ENCODE data around the gene DCAF15.
"Not testable (repeated sequence)": the region's sequence is repeated elsewhere in the genome, so short reads cannot be mapped to it uniquely, and the experiment has no call there.

The DCAF15 gene, protein sequence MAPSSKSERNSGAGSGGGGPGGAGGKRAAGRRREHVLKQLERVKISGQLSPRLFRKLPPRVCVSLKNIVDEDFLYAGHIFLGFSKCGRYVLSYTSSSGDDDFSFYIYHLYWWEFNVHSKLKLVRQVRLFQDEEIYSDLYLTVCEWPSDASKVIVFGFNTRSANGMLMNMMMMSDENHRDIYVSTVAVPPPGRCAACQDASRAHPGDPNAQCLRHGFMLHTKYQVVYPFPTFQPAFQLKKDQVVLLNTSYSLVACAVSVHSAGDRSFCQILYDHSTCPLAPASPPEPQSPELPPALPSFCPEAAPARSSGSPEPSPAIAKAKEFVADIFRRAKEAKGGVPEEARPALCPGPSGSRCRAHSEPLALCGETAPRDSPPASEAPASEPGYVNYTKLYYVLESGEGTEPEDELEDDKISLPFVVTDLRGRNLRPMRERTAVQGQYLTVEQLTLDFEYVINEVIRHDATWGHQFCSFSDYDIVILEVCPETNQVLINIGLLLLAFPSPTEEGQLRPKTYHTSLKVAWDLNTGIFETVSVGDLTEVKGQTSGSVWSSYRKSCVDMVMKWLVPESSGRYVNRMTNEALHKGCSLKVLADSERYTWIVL

DNA sequence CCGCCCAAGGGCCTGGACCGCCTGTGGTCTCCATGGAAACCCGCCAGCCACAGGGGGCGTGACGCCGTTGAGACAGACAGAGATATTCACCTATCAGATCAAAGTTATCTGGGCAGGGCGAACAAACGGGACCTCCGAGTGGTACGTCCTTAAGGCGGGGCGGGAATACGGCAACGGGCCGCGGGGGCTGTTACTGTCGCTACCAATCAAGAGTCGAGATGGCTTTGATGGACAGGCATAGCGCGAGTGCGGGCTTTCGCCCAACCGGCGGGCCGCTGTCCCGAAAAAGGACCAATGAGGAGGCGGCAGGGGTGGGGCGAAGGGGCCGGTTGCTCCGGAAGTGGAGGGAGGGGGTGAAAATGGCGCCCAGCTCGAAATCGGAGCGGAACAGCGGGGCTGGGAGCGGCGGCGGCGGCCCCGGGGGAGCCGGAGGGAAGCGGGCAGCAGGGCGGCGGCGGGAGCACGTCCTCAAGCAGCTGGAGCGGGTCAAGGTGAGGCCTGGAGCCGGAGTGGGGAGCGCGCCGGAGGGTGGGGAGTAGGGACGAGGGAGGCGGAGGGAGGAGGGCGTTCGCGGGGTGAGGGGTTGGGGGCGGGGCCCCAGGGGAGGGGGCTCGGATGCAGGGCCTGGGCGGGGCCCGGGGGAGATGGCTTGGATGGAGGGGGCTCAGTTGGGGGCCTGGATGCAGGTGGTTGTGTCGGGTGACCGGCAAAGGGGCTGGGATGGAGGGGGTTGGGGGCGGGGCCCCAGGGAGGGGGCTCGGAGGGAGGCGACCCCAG, at the start of gene DCAF15:
TSS of gene DCAF15 (plus strand) at position 356 of the 777 bp plus-strand sequence. CDS start at position 360, 4 bp downstream.
- peak; percentile 100 for DNase-seq

DNA sequence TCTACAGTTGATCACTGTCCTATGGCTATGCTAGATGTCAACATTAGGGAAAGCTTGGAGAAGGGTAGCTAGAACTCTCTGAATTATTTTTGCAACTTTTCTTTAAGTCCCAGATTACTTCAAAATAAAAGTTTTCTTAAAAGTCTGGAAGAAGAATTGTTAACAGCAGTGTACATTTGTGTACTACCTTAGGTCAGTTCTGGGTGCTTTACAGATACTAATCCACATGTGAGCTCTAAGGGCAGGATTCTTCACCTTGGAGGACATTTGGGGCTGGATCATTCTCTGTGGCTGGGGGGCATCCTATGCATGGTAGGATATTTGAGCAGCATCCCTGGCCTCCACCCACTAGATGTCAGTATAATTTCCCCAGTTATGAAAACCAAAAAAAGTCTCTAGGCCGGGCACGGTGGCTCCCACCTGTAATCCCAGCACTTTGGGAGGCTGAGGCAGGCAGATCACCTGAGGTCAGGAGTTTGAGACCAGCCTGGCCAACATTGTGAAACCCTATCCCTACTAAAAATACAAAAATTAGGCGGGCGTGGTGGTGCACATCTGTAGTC, 49.2 kb upstream of the DCAF15 start:
- DNase-seq, result no peak

DNA sequence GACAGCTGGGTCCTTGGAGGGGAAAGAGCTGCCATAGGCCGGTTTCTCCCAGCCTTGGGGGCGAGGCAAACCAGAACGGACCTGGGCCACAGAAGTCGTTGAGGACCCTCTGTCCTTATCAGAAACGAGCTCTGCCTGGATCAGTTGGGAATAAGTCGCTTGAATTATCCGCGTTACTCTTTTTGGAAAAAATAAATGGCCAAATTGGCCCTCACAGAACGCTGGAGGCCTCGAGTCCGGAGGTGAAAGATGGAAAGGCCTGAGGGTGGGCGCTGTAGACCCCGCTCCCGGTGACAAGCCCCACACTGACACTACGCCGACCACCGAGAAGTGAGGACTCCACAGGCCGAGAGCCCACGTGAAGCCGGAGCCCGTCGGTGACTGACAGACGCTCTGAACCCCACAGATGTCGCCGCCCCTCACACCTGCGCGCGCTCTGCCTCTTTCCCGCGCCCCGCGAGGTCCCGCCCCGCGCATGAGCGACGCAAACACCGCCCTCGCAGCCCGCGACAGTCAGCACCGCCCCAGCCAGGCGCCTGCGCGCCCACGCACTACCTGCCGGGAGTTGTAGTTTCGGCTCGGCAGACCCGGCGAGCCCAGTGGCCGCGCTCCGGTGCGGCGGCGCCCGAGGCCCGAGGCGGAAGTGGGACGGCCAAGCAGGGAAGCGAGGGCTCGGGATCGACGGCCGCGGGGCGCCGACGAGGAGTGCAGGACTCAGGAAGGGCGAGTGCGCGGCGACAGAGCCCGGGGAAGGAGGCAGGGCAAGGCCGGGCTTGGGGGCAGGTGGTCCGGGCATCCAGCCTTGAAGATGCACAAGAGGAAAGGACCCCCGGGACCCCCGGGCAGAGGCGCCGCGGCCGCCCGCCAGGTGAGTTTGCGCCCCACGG, 46.4 kb upstream of the DCAF15 start, which contains the start of the genes BRME1 and CC2D1A:
TSS of gene BRME1 (minus strand) at position 484 of the 887 bp plus-strand sequence. CDS start 1,225 bp downstream, outside the sequence.
TSS of gene CC2D1A (plus strand) at position 568 of the 887 bp plus-strand sequence. CDS start at position 809, 241 bp downstream.
- peak; percentile 94 for DNase-seq

DNA sequence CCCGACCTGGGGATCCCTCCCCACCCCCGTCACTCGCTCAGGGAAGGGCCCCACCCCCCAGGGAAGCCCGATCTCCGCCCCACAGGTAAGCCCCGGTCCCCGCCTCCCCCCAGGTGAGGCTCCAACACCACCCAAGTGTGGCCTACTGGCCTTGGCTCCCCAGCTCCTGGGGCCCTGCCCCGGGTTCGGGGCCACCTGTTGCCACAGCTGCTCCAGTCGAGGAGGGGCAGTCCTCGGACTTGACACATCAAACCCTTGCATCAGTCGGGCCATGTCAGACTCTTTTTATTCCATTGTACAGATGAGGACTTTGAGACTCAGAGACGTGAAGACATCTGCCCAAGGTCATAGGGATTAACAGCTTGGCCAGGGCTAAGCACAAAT, 45.8 kb upstream of the DCAF15 start:
- peak; percentile 24 for DNase-seq

DNA sequence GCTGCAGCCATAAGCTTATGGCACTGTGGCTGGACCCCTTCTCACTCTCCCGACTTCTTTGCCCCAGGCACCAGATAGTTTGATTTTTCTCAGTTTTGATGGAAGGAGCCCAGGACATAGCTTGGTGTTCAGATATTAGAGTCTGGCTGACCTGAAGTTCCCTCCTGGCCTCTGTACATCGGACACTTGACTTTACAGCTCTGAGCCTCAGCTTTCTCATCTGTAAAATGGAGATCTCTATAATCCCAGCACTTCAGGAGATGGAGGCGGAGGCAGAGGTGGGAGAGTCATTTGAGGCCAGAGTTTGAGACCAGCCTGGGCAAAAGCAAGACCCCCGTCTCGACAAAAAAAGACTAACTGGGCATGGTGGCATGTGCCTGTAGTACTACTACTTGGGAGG, 45.4 kb upstream of the DCAF15 start:
- DNase-seq, result no peak

DNA sequence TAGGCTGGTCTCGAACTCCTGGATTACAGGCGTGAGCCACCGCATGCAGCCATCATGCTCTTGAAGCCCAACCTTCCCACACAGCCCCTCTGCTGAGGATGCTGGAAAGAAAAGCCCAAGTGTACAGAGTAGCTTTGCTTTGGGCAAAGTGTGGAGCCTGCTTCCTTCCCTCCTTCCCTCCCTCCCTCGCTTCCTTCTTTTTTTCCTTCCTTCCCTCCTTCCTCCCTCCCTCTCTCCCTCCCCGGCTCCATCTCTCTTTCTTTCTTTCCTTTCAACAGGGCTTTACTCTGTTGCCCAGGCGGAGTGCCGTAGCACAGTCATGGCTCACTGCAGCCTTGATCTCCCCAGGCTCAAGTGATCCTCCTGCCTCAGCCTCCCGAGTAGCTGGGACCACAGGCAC, 43.6 kb upstream of the DCAF15 start:
- no peak for DNase-seq

DNA sequence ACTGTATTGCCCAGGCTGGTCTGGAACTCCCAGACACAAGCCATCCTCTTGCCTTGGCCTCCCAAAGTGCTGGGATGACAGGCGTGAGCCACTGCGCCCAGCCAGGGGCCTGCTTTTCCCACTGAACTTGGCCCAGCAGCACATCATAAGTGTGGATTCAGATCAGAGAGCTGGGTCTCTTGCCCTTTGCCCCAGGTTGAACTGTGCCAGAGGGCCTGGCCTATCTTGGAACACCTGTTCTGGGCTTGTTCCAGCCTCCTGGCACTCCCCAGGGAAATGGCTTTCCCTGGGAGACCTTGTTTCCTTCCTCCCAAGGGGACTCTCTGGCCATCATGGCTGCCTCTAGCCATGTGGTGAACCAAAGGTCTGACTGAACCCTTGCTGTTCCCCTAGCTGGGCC, 42.9 kb upstream of the DCAF15 start:
- no peak for DNase-seq

DNA sequence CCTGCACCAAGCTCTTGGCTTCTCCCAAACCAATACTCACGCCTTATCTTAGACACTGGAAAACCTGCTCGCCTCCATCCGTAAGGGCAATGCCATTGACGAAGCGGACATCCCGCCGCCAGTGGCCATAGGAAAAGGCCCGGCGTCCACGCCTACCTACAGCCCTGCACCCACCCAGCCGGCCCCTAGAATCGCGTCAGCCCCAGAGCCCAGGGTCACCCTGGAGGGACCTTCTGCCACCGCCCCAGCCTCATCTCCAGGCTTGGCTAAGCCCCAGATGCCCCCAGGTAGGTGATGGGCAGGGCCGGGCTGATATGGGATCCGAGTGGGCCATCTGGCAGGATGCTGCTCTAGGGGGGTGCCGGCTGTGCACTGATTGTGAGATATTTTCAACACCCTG, 39.0 kb upstream of the DCAF15 start:
- DNase-seq, result no peak

DNA sequence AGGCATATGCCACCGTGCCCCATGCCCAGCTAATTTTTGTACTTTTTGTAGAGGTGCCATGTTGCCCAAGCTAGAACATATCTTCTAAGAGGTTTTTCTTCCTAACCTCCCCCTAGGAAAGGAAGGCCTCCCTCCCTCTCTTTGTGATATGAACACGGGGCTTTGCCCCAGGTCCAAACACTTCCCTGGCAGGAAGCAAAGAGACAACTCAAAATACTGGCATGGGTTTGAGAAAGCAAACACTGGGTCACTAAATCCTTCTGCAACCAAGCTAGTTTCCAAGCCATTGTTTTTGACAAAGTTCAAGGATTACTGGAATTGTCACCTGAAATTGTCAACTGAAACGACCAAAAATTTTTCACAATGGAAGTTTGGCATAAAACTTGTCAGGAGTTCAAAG, 37.5 kb upstream of the DCAF15 start:
- DNase-seq, result no peak

DNA sequence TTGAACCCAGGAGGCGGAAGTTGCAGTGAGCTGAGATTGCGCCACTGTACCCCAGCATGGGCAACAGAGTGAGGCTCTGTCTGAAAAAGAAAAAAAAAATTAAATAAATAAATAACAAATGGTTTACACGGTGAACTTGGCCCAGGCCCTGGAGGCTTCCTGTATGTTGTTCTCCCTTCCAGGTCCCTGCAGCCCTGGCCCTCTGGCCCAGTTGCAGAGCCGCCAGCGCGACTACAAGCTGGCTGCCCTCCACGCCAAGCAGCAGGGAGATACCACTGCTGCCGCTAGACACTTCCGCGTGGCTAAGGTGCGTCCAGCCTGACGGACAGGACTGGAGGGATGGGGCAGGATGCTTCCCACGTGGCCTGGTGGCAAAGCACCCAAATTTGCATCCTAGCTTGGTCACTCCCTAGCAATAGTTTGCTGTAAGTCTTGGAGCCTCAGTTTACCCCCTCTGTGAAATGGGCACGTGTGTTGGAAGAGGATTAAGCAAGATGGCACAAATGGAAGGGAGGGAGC, 34.4 kb upstream of the DCAF15 start:
- DNase-seq, result no peak

DNA sequence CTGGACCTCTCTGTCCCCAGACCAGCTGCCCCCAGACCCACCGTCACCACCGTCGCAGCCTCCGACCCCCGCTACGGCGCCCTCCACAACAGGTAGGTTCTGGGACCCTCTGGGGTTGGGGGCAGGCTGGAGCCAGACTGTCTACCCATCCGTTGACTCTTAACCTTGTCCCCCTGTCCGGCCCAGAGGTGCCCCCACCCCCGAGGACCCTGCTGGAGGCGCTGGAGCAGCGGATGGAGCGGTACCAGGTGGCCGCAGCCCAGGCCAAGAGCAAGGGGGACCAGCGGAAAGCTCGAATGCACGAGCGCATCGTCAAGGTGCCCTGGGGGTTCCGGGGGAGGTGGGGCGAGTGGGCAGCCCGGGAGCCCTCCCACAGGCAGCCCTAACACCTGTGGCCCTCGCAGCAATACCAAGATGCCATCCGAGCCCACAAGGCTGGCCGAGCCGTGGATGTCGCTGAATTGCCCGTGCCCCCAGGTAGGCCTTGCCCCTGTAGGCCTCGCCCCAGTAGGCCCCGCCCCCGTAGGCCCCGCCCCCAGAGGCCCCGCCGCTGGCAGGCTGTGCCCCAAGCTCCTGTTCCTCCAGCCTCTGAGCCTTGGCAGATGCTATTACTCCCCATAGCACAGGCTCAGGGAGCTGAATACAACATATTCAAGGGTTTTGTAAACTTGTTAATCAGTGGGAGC, 33.4 kb upstream of the DCAF15 start:
- DNase-seq, result no peak

DNA sequence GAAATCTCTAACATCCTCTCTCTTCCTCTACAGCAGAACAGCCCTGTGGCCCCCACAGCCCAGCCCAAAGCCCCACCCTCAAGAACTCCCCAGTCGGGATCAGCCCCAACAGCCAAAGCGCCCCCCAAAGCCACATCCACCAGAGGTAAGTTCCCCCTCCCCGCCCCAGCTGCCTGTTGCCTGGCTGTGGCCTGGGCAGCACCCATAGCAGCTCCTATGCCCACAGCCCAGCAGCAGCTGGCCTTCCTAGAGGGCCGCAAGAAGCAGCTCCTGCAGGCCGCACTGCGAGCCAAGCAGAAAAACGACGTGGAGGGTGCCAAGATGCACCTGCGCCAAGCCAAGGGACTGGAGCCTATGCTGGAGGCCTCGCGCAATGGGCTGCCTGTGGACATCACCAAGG, 31.8 kb upstream of the DCAF15 start:
- no peak for DNase-seq

DNA sequence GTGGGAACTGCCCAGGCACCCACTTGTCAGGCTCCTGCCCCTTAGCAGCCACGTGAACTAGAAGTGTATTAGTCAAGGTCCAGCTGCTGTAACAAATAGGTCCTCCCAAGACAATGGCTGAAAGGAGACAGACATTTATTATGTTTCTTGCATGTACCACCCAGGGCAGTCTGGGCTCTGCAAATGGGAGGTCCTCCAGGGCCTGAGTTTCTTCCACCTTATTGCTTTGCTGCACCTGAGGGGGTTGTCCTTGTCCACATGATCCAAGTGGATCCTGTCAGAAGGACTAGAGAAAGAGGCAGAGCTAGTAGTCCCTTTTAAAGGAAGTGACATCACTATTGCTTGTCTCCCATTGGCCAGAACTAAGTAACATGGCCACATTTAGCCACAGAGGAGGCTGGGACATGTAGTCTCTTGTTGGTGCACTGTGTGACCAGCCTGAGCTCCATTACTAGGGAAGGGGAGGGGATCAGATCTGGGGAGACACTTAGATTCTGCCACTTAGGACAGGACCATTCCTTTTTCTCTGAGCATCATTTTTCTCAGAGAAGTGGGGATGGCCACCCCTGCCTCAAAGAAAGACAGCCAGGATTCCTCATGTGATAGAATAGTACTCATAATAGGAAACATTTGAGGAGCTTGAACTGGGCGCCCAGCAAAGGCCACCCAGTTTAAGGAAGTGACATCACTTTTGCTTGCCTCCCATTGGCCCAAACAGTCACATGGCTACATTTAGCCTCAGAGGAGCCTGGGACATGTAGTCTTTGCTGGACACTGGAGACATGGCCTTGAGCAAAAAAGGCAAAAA, 31.2 kb upstream of the DCAF15 start:
- DNase-seq, result peak; percentile 27

DNA sequence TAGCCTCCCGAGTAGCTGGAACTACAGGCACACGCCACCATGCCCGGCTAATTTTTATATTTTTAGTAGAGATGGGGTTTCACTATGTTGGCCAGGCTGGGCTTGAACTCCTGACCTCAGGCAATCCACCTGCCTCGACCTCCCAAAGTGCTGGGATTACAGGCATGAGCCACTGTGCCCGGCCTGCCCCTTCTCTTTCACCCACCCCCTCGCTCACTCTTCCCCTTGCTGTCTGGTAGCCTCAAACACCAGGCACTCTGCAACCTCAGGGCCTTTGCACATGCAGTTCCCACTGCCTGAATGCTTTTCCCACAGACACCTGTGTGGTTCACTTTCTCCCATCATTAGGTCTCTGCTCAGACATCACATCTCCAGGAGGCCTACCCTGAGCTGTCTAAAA, 30.2 kb upstream of the DCAF15 start:
- DNase-seq, result not testable (repeated sequence)

DNA sequence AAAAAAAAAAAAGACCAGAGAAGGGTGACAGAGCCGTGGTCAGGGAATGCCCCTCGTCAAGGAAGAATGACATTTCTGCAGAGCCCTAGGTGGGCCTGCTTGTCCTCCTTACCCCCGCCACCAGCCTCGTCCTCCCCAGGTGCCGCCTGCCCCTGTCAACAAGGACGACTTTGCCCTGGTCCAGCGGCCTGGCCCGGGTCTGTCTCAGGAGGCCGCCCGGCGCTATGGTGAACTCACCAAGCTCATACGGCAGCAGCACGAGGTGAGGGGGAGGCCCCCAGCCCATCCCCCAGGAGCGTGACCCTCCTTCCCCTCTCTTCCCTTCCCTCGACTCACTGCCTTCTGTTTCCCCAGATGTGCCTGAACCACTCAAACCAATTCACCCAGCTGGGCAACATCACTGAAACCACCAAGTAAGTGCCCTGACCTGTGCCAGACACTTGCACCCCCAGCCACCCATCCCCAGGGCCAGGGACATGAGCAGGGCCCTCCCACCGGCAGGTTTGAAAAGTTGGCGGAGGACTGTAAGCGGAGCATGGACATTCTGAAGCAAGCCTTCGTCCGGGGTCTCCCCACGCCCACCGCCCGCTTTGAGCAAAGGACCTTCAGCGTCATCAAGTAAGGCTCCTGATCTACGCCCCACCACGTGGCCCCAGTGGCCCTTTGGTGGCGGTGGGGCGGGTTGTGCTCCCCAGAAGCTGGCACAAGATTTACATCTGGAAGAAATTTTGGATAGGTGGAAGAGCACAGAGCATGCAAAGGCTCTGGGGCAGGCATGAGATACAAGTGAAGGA, 28.9 kb upstream of the DCAF15 start:
- no peak for DNase-seq

DNA sequence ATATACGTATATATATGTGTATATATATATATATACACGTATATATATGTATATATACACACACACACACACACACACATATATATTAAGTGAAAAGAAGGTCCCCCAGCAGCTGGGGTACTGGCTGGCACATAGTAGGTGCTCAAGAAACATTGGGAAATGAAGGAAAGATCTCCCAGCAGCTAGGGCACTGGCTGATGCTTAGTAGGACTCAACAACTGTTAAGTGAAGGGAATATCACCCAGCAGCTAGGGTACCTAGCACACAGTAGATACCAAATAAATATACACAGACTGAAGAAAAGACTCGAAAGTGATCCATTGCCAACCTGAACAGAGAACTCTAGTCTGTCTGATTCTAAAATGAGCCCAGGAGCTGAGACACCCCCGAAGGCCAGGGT, 26.3 kb upstream of the DCAF15 start:
- no peak for DNase-seq

DNA sequence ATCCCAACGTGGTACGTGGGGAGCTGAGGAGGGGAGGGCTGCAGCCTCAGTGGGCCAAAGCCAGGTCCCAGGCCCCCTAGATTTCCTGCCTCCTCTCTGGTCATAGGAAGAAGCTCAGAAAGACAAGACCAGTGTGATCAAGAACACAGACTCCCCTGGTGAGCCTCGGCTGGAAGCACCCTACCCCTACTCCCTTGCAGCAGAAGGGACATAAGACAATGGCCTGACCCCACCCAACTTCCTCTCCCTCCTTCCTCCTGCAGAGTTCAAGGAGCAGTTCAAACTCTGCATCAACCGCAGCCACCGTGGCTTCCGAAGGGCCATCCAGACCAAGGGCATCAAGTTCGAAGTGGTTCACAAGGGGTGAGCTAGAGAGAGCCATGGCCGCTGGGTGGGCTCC, 25.6 kb upstream of the DCAF15 start:
- no peak for DNase-seq

DNA sequence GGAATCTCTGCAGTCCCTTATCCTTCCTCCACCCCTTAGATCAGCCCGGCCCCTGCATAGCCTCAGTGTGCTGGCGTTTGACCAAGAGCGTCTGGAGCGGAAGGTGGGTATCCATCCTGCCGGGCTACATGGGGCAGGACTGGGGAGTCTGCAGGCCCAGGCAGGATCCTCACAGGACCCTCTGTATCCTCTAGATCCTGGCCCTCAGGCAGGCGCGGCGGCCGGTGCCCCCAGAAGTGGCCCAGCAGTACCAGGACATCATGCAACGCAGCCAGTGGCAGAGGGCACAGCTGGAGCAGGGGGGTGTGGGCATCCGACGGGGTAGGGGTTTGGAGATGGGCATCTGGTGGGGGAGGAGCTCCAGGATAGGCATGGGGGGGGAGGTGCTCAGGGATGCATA, 23.0 kb upstream of the DCAF15 start:
- DNase-seq, result no peak

DNA sequence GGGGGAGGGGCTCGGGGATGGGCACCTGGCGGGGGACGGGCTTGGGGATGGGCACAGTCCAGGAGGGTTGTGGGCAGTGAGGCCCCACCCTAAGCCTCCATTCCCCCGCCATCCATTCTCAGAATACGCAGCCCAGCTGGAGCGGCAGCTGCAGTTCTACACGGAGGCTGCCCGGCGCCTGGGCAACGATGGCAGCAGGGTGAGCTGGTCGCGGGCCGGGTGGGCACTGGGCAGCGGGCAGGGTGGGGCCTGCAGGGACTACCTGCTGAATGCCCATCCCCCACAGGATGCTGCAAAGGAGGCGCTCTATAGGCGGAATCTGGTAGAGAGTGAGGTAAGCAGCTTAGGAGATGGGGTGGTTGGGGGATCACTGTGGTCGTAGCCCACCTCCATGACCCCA, 22.4 kb upstream of the DCAF15 start:
- DNase-seq, result no peak

DNA sequence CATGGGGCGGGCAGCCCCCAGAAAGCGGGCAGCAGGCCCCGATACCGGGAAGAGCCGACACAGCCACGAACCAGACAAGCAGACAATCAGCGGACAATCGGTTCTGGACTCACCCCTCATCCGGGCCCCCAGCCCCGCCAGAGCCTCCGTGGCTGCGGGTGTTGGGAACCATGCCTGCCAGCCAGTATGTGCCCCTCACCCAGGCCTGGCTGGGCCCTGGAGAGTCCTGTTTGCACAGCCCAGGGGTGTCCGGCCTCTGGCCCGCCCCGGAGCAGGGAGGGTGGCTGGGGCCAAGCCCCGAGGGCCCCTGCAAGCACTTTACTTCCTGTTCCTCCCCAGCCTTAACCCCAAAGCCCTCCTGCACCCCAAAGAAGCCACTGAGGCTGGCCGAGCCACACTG, 21.9 kb upstream of the DCAF15 start:
- DNase-seq, result no peak

All from CD4-positive, alpha-beta T cell treated with Interleukin-15 for 1 hour (primary cell).